HFF-Myc (cell line): Measurements from ENCODE around the gene CORO1C.

Experiments
- DNase-seq: peaks from one replicate; pipeline ENCODE4 v3.0.0-alpha.2; 2011; ENCODE audit warnings: low read depth; ENCODE audit errors: extremely low read depth
- H3K4me3 ChIP-seq: replicated peaks from 2 replicates; pipeline ENCODE4 v1.5.1; 2011; ENCODE audit warnings: low read depth, mild to moderate bottlenecking, control low read depth, low read length
- CTCF ChIP-seq: IDR thresholded peaks from 2 replicates; pipeline ENCODE4 v1.5.1; 2012; ENCODE audit warnings: mild to moderate bottlenecking, low read depth, low read length, control low read depth; ENCODE audit errors: missing control alignments

CORO1C gene

DNA sequence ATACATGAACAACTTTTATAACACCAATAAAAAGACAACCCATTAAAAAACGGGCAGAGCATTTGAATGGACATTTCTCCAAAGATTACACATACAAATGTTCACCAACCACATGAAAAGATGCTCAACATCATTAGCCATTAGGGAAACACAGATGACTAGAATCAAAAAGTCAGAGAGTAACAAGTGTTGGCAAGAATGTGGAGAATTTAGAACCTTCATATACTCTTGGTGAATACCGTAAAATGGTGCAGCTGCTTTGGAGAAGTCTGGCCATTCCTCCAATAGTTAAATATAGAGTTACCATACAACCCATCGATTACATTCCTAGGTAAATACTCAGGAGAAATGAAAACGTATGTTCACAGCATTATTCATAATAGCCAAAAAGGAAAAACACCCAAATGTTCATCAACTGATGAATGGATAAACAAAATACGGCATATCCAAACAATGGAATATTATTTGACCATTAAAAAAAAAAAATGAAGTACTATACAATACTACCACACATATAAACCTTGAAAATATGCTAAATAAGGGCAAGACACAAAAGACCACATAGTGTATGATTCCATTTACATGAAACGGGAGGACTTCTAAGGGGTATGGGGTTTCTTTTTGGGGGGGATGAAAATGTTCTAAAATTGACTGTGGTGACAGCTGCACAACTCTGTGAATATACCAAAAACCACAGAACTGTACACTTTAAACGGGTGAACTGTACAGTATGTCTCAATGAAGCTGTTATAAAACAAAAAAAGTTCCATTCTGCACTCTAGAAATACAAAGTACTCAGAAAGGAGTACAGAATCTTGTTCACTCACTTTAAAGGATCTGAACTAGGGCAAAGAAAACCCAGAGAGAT lies 3.2 kb downstream of the CORO1C start:
- DNase-seq: no peak
- no peak overlapping the region for H3K4me3 ChIP-seq

DNA sequence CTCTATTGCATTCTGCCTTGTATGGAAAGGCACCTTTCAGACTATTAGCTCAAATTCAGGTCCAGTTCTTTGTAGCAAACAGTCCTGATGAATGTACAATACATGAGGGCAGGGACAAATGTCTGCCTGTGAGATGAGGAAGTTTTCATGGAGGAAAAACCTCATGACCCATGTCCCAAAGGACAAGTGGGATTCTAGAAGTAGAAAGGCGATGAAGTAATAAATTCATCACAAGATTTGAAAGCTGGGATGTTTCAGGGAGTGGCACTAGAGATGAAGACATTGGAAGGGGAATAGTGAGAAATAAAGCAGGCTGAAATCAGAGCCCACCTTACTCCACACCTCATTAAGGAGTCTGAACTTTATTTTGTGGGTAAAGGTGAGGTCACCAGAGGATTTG lies 4.2 kb downstream of the CORO1C start:
- no peak overlapping the region for H3K4me3 ChIP-seq
- DNase-seq: no peak
- TF ChIP-seq CTCF: no peak

More for the DNA sequence above, 3.2 kb downstream of the CORO1C start:
- no peak for TF ChIP-seq CTCF

DNA sequence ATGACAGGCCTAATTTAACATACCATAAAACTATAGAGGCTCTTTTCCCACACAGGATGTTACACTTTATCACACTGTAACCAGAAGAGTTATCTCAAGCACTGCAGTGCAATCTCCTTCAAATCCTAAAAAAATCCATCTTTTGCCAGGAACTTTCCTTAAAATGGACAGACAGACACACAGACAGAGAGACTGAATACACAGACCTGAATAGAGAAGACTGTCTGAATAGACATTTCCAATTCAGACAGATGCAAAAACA lies 6.5 kb downstream of the CORO1C start:
- TF ChIP-seq CTCF: no peak
- DNase-seq: no peak
- H3K4me3 ChIP-seq: no peak overlapping the region

DNA sequence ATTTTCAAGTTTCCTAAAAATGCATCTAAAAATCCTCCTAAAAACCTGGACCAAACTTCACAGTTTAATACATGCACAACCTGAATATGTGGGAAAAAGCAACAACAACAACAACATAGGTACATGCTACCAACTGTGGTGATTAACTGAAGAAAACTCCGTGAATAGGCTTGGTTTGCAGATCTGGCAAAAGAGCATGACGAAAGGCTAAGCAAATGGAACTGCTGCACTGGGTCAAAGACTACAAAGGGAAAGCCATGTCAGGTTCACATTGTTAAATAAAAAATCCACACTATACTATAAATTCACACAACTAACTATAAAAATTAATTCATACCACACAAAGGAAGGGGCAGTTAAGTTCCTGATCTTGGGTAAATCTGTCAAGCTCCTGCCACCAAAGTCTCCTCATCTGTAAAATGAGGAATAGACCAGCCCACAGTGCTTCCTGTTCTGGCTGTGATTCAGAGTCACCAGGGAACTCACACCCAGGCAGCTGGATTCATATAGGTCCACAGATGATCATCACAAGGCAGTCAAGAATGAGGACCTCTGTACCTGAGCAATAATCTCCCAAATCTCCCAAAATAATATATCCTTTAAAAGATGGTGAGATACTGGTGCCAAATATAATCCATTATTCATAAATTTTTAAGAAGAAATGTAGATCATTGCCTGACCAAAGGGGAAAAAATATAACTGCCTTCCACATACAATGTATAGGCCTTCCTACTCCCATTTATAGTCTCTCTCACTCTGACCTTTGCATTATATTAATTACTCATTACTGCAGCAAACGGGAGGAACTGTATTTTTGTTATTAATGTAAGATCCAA lies 7.0 kb downstream of the CORO1C start:
- DNase-seq: no peak
- no peak overlapping the region for H3K4me3 ChIP-seq
- TF ChIP-seq CTCF: no peak

- H3K4me3 ChIP-seq: 0 out of 2 replicates have a peak overlapping the region, but pooled peaks have one; percentile 6
- peak; percentile 72 for DNase-seq
Measured at GRCh38 chr12:108722992-108723766, 8.1 kb downstream of the CORO1C start.

GRCh38 chr12:108722463-108722862 lies 8.9 kb downstream of the CORO1C start:
- DNase-seq: no peak
- H3K4me3 ChIP-seq: 0 out of 2 replicates have a peak overlapping the region, but pooled peaks have one; percentile 6
- TF ChIP-seq CTCF: no peak

More at GRCh38 chr12:108722992-108723766, 8.1 kb downstream of the CORO1C start:
- no peak for TF ChIP-seq CTCF
